ENCODE results near the gene FANK1. TPM values are rescaled to one million over a fixed set of nuclear protein-coding genes. Genes with fewer than 3 reads are reported as not detected.

Gene FANK1
- total RNA-seq, 1 donor from 2014 or later, result 3.3 TPM

- no peak for DNase-seq (ENCODE audit: low spot score)
- no peak for TF ChIP-seq CTCF (IDR thresholded peaks at IDR 0.05)
- Mint-ChIP-seq H3K27me3 (ENCODE audit: low read depth) (no peaks in the 10 kb centered on the region), H3K4me1 (ENCODE audit: low read depth) (peaks cover 29% of the 10 kb centered on the region), H3K27ac (ENCODE audit: unreplicated experiment) (no peak overlapping the region), H3K4me3 (ENCODE audit: unreplicated experiment) (no peak overlapping the region), H3K36me3 (ENCODE audit: low read depth) (no peaks in the 10 kb centered on the region), H3K9me3 (ENCODE audit: low read depth) (no peaks in the 10 kb centered on the region)
These were observed 84.2 kb downstream of the FANK1 start for GRCh38 chr10:125980521-125981035.

- H3K36me3 Mint-ChIP-seq (ENCODE audit: low read depth), result no peaks in the 10 kb centered on the region
- TF ChIP-seq CTCF (IDR thresholded peaks at IDR 0.05), result peak; percentile 92
- H3K4me1 Mint-ChIP-seq (ENCODE audit: low read depth), result peaks cover 34% of the 10 kb centered on the region
- DNase-seq (ENCODE audit: low spot score), result no peak
- no peak overlapping the region for H3K4me3 Mint-ChIP-seq (ENCODE audit: unreplicated experiment)
- H3K27ac Mint-ChIP-seq (ENCODE audit: unreplicated experiment), result peak overlapping the region; percentile 74
- H3K27me3 Mint-ChIP-seq (ENCODE audit: low read depth), result no peaks in the 10 kb centered on the region
- no peaks in the 10 kb centered on the region for H3K9me3 Mint-ChIP-seq (ENCODE audit: low read depth)
These were observed 86.0 kb downstream of the FANK1 start for GRCh38 chr10:125982260-125982948.

- no peaks in the 10 kb centered on the region for H3K36me3 Mint-ChIP-seq (ENCODE audit: low read depth)
- H3K27ac Mint-ChIP-seq (ENCODE audit: unreplicated experiment), result peak overlapping the region; percentile 74
- no peak overlapping the region for H3K4me3 Mint-ChIP-seq (ENCODE audit: unreplicated experiment)
- DNase-seq (ENCODE audit: low spot score), result no peak
- H3K9me3 Mint-ChIP-seq (ENCODE audit: low read depth), result no peaks in the 10 kb centered on the region
- TF ChIP-seq CTCF (IDR thresholded peaks at IDR 0.05), result no peak
- no peaks in the 10 kb centered on the region for H3K27me3 Mint-ChIP-seq (ENCODE audit: low read depth)
- H3K4me1 Mint-ChIP-seq (ENCODE audit: low read depth), result peaks cover 34% of the 10 kb centered on the region
These were observed 86.8 kb downstream of the FANK1 start for GRCh38 chr10:125983161-125983560.

- Mint-ChIP-seq H3K9me3 (ENCODE audit: low read depth) (no peaks in the 10 kb centered on the region), H3K27me3 (ENCODE audit: low read depth) (no peaks in the 10 kb centered on the region), H3K4me3 (ENCODE audit: unreplicated experiment) (no peak overlapping the region), H3K27ac (ENCODE audit: unreplicated experiment) (peak overlapping the region; percentile 74), H3K36me3 (ENCODE audit: low read depth) (no peaks in the 10 kb centered on the region), H3K4me1 (ENCODE audit: low read depth) (peaks cover 34% of the 10 kb centered on the region)
- DNase-seq (ENCODE audit: low spot score), result no peak
- TF ChIP-seq CTCF (IDR thresholded peaks at IDR 0.05), result no peak
These were observed 87.3 kb downstream of the FANK1 start for GRCh38 chr10:125983656-125984055.

- Mint-ChIP-seq H3K36me3 (ENCODE audit: low read depth) (no peaks in the 10 kb centered on the region), H3K27me3 (ENCODE audit: low read depth) (no peaks in the 10 kb centered on the region), H3K9me3 (ENCODE audit: low read depth) (no peaks in the 10 kb centered on the region), H3K4me1 (ENCODE audit: low read depth) (peaks cover 34% of the 10 kb centered on the region), H3K27ac (ENCODE audit: unreplicated experiment) (peak overlapping the region; percentile 17), H3K4me3 (ENCODE audit: unreplicated experiment) (no peak overlapping the region)
- DNase-seq (ENCODE audit: low spot score), result no peak
- no peak for TF ChIP-seq CTCF (IDR thresholded peaks at IDR 0.05)
These were observed 88.0 kb downstream of the FANK1 start for GRCh38 chr10:125984346-125984745.

Measured in chondrocyte (in vitro differentiated cells).